ENCODE measurements around the gene ZNF382. TPM values are rescaled to one million over a fixed set of nuclear protein-coding genes. Genes with fewer than 3 reads are reported as not detected.

Gene ZNF382
- total and polyA plus RNA-seq, 7 experiments from 2014 or later, result 5.4 to 20.2 (median 10.3) TPM

DNA sequence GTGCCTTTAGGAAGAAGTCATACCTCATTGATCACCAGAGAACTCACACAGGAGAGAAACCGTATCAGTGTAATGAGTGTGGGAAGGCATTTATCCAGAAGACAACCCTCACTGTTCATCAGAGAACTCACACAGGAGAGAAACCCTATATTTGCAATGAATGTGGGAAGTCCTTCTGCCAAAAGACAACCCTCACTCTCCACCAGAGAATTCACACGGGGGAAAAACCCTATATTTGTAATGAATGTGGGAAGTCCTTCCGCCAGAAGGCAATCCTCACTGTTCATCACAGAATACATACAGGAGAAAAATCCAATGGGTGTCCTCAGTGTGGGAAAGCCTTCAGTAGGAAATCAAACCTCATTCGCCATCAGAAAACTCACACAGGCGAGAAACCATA, 21.9 kb downstream of the ZNF382 start:
- peaks cover 0 to 96% (median 38%) of the 10 kb centered on the region in 3 experiments for H3K9me3 ChIP-seq (ENCODE audit: control insufficient read depth in 2 of 3, low read length in 3 of 3)
- no peaks in the 10 kb centered on the region for H3K4me1 Mint-ChIP-seq
- POLR2A ChIA-PET, result no interaction called here

DNA sequence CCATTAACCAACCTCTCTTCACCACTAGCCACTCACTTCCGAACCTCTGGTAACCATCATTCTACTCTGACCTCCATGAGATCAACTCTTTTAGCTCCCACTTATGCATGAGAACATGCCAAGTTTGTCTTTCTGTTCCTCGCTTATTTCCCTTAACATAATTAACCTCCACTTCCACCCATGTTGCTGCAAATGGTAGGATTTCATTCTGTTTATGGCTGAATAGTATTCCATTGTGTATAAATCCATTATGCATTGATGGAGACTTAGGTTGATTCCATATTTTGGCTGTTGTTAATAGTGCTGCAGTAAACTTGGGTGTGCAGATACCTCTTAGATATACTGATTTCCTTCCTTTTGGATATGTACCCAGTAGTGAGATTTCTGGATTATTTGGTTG, 30.2 kb downstream of the ZNF382 start:
- Mint-ChIP-seq H3K27ac (no peak overlapping the region), H3K9me3 (peaks cover 13 to 99% (median 80%) of the 10 kb centered on the region in 11 donors), H3K27me3 (no peaks in the 10 kb centered on the region), H3K4me3 (peak overlapping the region in 1 of 10 donors; percentile 5), H3K36me3 (peaks cover 23 to 46% (median 37%) of the 10 kb centered on the region in 5 donors), H3K4me1 (no peaks in the 10 kb centered on the region)
- no peak for ATAC-seq
- no peak overlapping the region for H3K27ac ChIP-seq (ENCODE audit: low read depth, low read length)
- H3K9me3 ChIP-seq (ENCODE audit: control insufficient read depth in 2 of 3, low read length in 3 of 3), result peaks cover 19 to 99% (median 41%) of the 10 kb centered on the region in 3 experiments
- intact Hi-C loops (cut with micrococcal nuclease), result no loop called here
- no peak overlapping the region for H3K4me3 ChIP-seq (ENCODE audit: low read length)
- POLR2A ChIA-PET, result no interaction called here
- no peaks in the 10 kb centered on the region for H3K27me3 ChIP-seq (ENCODE audit: control insufficient read depth in 2 of 2, insufficient read depth in 2 of 2, low read length in 2 of 2)
- H3K36me3 ChIP-seq (ENCODE audit: control insufficient read depth in 2 of 3, insufficient read depth in 3 of 3, low read length in 3 of 3), result peaks cover 0 to 18% (median 5%) of the 10 kb centered on the region in 3 experiments
- DNase-seq, result no peak
- no peaks in the 10 kb centered on the region for H3K4me1 ChIP-seq (ENCODE audit: control insufficient read depth in 2 of 2, insufficient read depth in 2 of 2, low read length in 2 of 2)
- CTCF ChIA-PET, result no interaction called here

More for the DNA sequence above, 21.9 kb downstream of the ZNF382 start:
- H3K4me3 ChIP-seq (ENCODE audit: low read length), result no peak overlapping the region
- CTCF ChIA-PET, result no interaction called here
- H3K4me3 Mint-ChIP-seq, result no peak overlapping the region
- H3K27me3 ChIP-seq (ENCODE audit: control insufficient read depth in 2 of 2, insufficient read depth in 2 of 2, low read length in 2 of 2), result no peaks in the 10 kb centered on the region
- no peaks in the 10 kb centered on the region for H3K27me3 Mint-ChIP-seq
- peaks cover 28 to 61% (median 44%) of the 10 kb centered on the region in 5 donors for H3K36me3 Mint-ChIP-seq
- no peaks in the 10 kb centered on the region for H3K4me1 ChIP-seq (ENCODE audit: control insufficient read depth in 2 of 2, insufficient read depth in 2 of 2, low read length in 2 of 2)
- intact Hi-C loops (cut with micrococcal nuclease), result no loop called here
- no peak overlapping the region for H3K27ac Mint-ChIP-seq
- no peak overlapping the region for H3K27ac ChIP-seq (ENCODE audit: low read depth, low read length)
- ATAC-seq (no peak), DNase-seq (no peak)
- peaks cover 0 to 27% (median 4%) of the 10 kb centered on the region in 3 experiments for H3K36me3 ChIP-seq (ENCODE audit: control insufficient read depth in 2 of 3, insufficient read depth in 3 of 3, low read length in 3 of 3)
- peaks cover 10 to 95% (median 76%) of the 10 kb centered on the region in 11 donors for H3K9me3 Mint-ChIP-seq

DNA sequence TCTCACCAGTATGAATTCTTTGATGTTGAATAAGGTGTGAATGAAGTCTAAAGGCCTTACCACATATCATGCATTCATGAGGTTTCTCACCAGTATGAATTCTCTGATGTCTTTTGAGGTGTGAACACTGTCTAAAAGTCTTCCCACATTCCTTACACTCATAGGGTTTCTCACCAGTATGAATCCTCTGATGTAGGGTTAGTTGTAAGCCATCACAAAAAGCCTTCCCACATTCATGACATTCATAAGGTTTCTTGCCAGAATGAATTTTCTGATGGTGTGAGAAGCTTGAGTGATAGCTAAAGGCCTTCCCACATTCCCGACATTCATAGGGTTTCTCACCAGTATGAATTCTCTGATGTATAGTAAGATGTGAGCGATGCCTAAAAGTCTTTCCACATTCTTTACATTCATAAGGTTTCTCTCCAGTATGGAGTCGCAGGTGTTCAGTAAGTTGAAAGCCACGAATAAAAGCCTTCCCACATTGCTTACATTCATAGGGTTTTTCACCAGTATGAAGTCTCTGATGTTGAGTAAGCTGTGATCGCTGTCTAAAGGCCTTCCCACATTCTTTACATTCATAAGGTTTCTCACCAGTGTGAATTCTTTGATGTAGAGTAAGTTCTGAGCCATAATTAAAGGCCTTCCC, 33.9 kb downstream of the ZNF382 start:
- no peak for DNase-seq
- no peak for ATAC-seq
- intact Hi-C loops (cut with micrococcal nuclease), result no loop called here
- ChIA-PET CTCF (interaction anchor here (0.7 kb wide), 1 partner anchor 329 kb away, joined by 3 read pairs; no protein-coding TSS in a partner anchor), POLR2A (no interaction called here)
- no peaks in the 10 kb centered on the region for H3K27me3 Mint-ChIP-seq
- Histone ChIP-seq H3K4me1 (ENCODE audit: control insufficient read depth in 2 of 2, insufficient read depth in 2 of 2, low read length in 2 of 2) (no peaks in the 10 kb centered on the region), H3K36me3 (ENCODE audit: control insufficient read depth in 2 of 3, insufficient read depth in 3 of 3, low read length in 3 of 3) (peaks cover 0 to 31% (median 5%) of the 10 kb centered on the region in 3 experiments), H3K9me3 (ENCODE audit: control insufficient read depth in 2 of 3, low read length in 3 of 3) (peaks cover 31 to 93% (median 33%) of the 10 kb centered on the region in 3 experiments), H3K27ac (ENCODE audit: low read depth, low read length) (no peak overlapping the region), H3K27me3 (ENCODE audit: control insufficient read depth in 2 of 2, insufficient read depth in 2 of 2, low read length in 2 of 2) (no peaks in the 10 kb centered on the region), H3K4me3 (ENCODE audit: low read length) (no peak overlapping the region)
- H3K9me3 Mint-ChIP-seq, result peaks cover 6 to 98% (median 74%) of the 10 kb centered on the region in 11 donors
- peaks cover 20 to 64% (median 57%) of the 10 kb centered on the region in 5 donors for H3K36me3 Mint-ChIP-seq
- H3K27ac Mint-ChIP-seq, result no peak overlapping the region
- H3K4me1 Mint-ChIP-seq, result no peaks in the 10 kb centered on the region
- no peak overlapping the region for H3K4me3 Mint-ChIP-seq

DNA sequence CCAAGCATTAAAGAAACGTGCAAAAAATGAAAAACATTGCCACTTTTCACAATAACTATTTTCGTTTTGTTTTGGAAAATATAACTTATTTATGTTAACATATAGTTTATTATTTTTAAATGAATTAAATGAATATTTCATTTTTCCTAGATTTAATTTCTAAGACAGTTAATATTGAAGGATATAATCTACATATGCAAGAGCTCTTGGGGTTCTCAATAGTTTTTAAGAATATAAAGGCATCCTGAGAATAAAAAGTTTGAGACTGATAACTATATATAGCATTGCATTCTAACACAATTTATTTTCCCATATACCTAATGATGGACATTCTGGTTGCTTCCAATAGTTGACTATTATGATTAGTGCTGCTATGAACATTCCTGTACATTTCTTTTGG, 41.6 kb downstream of the ZNF382 start:
- peaks cover 7 to 48% (median 13%) of the 10 kb centered on the region in 3 experiments for H3K36me3 ChIP-seq (ENCODE audit: control insufficient read depth in 2 of 3, insufficient read depth in 3 of 3, low read length in 3 of 3)
- intact Hi-C loops (cut with micrococcal nuclease), result no loop called here
- no peaks in the 10 kb centered on the region for H3K27me3 ChIP-seq (ENCODE audit: control insufficient read depth in 2 of 2, insufficient read depth in 2 of 2, low read length in 2 of 2)
- DNase-seq (no peak), ATAC-seq (no peak)
- ChIA-PET CTCF (no interaction called here), POLR2A (no interaction called here)
- Mint-ChIP-seq H3K9me3 (peaks cover 4 to 85% (median 57%) of the 10 kb centered on the region in 11 donors), H3K27ac (no peak overlapping the region), H3K4me3 (no peak overlapping the region), H3K4me1 (no peaks in the 10 kb centered on the region), H3K27me3 (no peaks in the 10 kb centered on the region), H3K36me3 (peaks cover 19 to 62% (median 61%) of the 10 kb centered on the region in 5 donors)
- no peak overlapping the region for H3K27ac ChIP-seq (ENCODE audit: low read depth, low read length)
- H3K4me3 ChIP-seq (ENCODE audit: low read length), result no peak overlapping the region
- H3K9me3 ChIP-seq (ENCODE audit: control insufficient read depth in 2 of 3, low read length in 3 of 3), result peaks cover 12 to 68% (median 12%) of the 10 kb centered on the region in 3 experiments
- H3K4me1 ChIP-seq (ENCODE audit: control insufficient read depth in 2 of 2, insufficient read depth in 2 of 2, low read length in 2 of 2), result no peaks in the 10 kb centered on the region

DNA sequence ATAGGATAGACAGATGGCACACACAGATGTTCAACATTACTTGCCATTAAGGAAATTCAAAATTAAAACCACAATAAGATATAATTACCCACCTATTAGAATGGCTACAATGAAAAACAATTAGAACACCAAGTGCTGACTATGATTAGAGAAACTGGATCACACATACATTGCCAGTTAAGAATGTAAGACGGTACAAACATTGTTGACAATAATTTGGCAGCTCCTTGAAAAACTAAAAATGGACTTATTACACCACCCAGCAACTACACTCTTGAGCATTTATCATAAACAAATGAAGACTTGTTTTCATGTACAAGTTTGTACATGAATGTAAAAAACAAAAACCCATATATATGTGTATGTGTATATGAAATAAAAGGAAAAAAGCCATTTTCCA, 47.8 kb downstream of the ZNF382 start:
- ATAC-seq, result no peak
- Mint-ChIP-seq H3K27me3 (no peaks in the 10 kb centered on the region), H3K4me3 (no peak overlapping the region), H3K36me3 (peaks cover 36 to 79% (median 71%) of the 10 kb centered on the region in 5 donors), H3K9me3 (peaks cover 11 to 88% (median 54%) of the 10 kb centered on the region in 11 donors), H3K27ac (no peak overlapping the region), H3K4me1 (no peaks in the 10 kb centered on the region)
- no peak overlapping the region for H3K4me3 ChIP-seq (ENCODE audit: low read length)
- peaks cover 0 to 56% (median 16%) of the 10 kb centered on the region in 3 experiments for H3K9me3 ChIP-seq (ENCODE audit: control insufficient read depth in 2 of 3, low read length in 3 of 3)
- H3K4me1 ChIP-seq (ENCODE audit: control insufficient read depth in 2 of 2, insufficient read depth in 2 of 2, low read length in 2 of 2), result no peaks in the 10 kb centered on the region
- H3K27ac ChIP-seq (ENCODE audit: low read depth, low read length), result no peak overlapping the region
- intact Hi-C loops (cut with micrococcal nuclease), result no loop called here
- CTCF ChIA-PET, result no interaction called here
- H3K27me3 ChIP-seq (ENCODE audit: control insufficient read depth in 2 of 2, insufficient read depth in 2 of 2, low read length in 2 of 2), result no peaks in the 10 kb centered on the region
- DNase-seq, result no peak
- H3K36me3 ChIP-seq (ENCODE audit: control insufficient read depth in 2 of 3, insufficient read depth in 3 of 3, low read length in 3 of 3), result peaks cover 32 to 83% (median 33%) of the 10 kb centered on the region in 3 experiments
- POLR2A ChIA-PET, result no interaction called here

DNA sequence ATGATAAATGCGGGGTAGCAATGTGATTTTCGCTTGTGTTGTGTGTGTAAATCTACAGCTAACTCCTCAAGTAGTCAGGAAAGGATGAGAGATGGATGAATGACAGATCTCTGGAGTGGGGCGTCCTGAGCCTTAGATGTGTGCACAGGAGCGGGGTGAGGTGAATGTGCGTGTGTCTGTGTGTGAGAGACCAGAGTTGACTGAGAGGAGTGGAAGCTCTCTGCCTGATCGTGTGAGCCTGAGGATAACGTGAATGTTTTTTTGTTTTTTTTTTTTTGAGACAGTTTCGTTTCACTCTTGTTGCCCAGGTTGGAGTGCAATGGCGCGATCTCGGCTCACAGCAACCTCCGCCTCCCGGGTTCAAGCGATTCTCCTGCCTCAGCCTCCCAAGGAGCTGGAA, 60.7 kb downstream of the ZNF382 start:
- CTCF ChIA-PET, result no interaction called here
- H3K27me3 ChIP-seq (ENCODE audit: control insufficient read depth in 2 of 2, insufficient read depth in 2 of 2, low read length in 2 of 2), result no peaks in the 10 kb centered on the region
- H3K4me3 Mint-ChIP-seq, result peak overlapping the region; percentile 91 to 100 (median 98)
- POLR2A ChIA-PET, result interaction anchor here (1.4 to 1.8 kb wide), 2 partner anchors 60 to 184 kb away, joined by 3 to 10 read pairs; partner anchors contain the start of genes ZNF345 and ZNF382
- peaks cover 0 to 10% of the 10 kb centered on the region in 2 donors for H3K4me1 ChIP-seq (ENCODE audit: control insufficient read depth in 2 of 2, insufficient read depth in 2 of 2, low read length in 2 of 2)
- ATAC-seq, result no peak
- H3K36me3 Mint-ChIP-seq, result peaks cover 40 to 77% (median 70%) of the 10 kb centered on the region in 5 donors
- peak overlapping the region; percentile 88 for H3K4me3 ChIP-seq (ENCODE audit: low read length)
- peaks cover 0 to 32% (median 0%) of the 10 kb centered on the region in 3 experiments for H3K36me3 ChIP-seq (ENCODE audit: control insufficient read depth in 2 of 3, insufficient read depth in 3 of 3, low read length in 3 of 3)
- H3K9me3 ChIP-seq (ENCODE audit: control insufficient read depth in 2 of 3, low read length in 3 of 3), result peaks cover 0 to 42% (median 6%) of the 10 kb centered on the region in 3 experiments
- peaks cover 11 to 91% (median 52%) of the 10 kb centered on the region in 11 donors for H3K9me3 Mint-ChIP-seq
- peak overlapping the region; percentile 29 to 99 (median 93) for H3K27ac Mint-ChIP-seq
- peaks cover 17 to 42% (median 35%) of the 10 kb centered on the region in 7 donors for H3K4me1 Mint-ChIP-seq
- no peaks in the 10 kb centered on the region for H3K27me3 Mint-ChIP-seq
- no peak overlapping the region for H3K27ac ChIP-seq (ENCODE audit: low read depth, low read length)
- intact Hi-C loops (cut with micrococcal nuclease), result loop anchor here (1.0 to 10.0 kb wide), 16 partner anchors 21 to 801 kb away; partner anchors contain the start of genes ZNF260 (in 2 of the 2), ZNF345 (in 2 of the 2), ZNF382 (in 2 of the 2) and ZNF567 (in 2 of the 2)
- DNase-seq, result peak in 1 of 9 donors; percentile 2
